ENCODE measurements around the gene HSD17B1.
"Not testable (repeated sequence)": the region's sequence is repeated elsewhere in the genome, so short reads cannot be mapped to it uniquely, and the experiment has no call there.

HSD17B1 gene

GRCh38 chr17:42552736-42553135 is at the start of gene HSD17B1:
HSD17B1 (plus strand) TSS chr17:42552923; CDS start chr17:42552934, 11 bp downstream.
- not testable (repeated sequence) for DNase-seq (ENCODE audit: low read depth)

- no peak for DNase-seq (ENCODE audit: low read depth)
Measured at GRCh38 chr17:42502926-42503325, 49.8 kb upstream of the HSD17B1 start.

- no peak for DNase-seq (ENCODE audit: low read depth)
Measured at GRCh38 chr17:42507671-42508070, 45.1 kb upstream of the HSD17B1 start.

- no peak for DNase-seq (ENCODE audit: low read depth)
Measured at GRCh38 chr17:42508426-42509165, 44.1 kb upstream of the HSD17B1 start.

- no peak for DNase-seq (ENCODE audit: low read depth)
Measured at GRCh38 chr17:42509409-42509808, 43.3 kb upstream of the HSD17B1 start.

GRCh38 chr17:42509841-42510240 is 42.9 kb upstream of the HSD17B1 start:
- no peak for DNase-seq (ENCODE audit: low read depth)

GRCh38 chr17:42512246-42512645 is 40.5 kb upstream of the HSD17B1 start:
- no peak for DNase-seq (ENCODE audit: low read depth)

GRCh38 chr17:42512733-42513251 is 39.9 kb upstream of the HSD17B1 start:
- DNase-seq (ENCODE audit: low read depth): no peak

GRCh38 chr17:42513686-42514085 is 39.0 kb upstream of the HSD17B1 start:
- DNase-seq (ENCODE audit: low read depth): no peak

GRCh38 chr17:42514279-42514678 is 38.4 kb upstream of the HSD17B1 start:
- DNase-seq (ENCODE audit: low read depth): no peak

- no peak for DNase-seq (ENCODE audit: low read depth)
Measured at GRCh38 chr17:42514867-42515266, 37.9 kb upstream of the HSD17B1 start.

GRCh38 chr17:42517516-42517915 is 35.2 kb upstream of the HSD17B1 start:
- peak; percentile 80 for DNase-seq (ENCODE audit: low read depth)

- DNase-seq (ENCODE audit: low read depth): peak; percentile 94
Measured at GRCh38 chr17:42518046-42518754, 34.5 kb upstream of the HSD17B1 start.

- no peak for DNase-seq (ENCODE audit: low read depth)
Measured at GRCh38 chr17:42518755-42519545, 33.8 kb upstream of the HSD17B1 start.

- DNase-seq (ENCODE audit: low read depth): peak; percentile 97
Measured at GRCh38 chr17:42519546-42520491, 32.9 kb upstream of the HSD17B1 start.

- no peak for DNase-seq (ENCODE audit: low read depth)
Measured at GRCh38 chr17:42520540-42520951, 32.2 kb upstream of the HSD17B1 start.

GRCh38 chr17:42521036-42521435 is 31.7 kb upstream of the HSD17B1 start:
- DNase-seq (ENCODE audit: low read depth): no peak

- no peak for DNase-seq (ENCODE audit: low read depth)
Measured at GRCh38 chr17:42521666-42522262, 31.0 kb upstream of the HSD17B1 start.

GRCh38 chr17:42522263-42522790 is 30.4 kb upstream of the HSD17B1 start:
- DNase-seq (ENCODE audit: low read depth): no peak

- DNase-seq (ENCODE audit: low read depth): no peak
Measured at GRCh38 chr17:42522798-42523278, 29.9 kb upstream of the HSD17B1 start.

Measured in HS-5 (cell line).